ENCODE results near the gene AUP1.
"Not testable (repeated sequence)": the region's sequence is repeated elsewhere in the genome, so short reads cannot be mapped to it uniquely, and the experiment has no call there.

Gene AUP1

DNA sequence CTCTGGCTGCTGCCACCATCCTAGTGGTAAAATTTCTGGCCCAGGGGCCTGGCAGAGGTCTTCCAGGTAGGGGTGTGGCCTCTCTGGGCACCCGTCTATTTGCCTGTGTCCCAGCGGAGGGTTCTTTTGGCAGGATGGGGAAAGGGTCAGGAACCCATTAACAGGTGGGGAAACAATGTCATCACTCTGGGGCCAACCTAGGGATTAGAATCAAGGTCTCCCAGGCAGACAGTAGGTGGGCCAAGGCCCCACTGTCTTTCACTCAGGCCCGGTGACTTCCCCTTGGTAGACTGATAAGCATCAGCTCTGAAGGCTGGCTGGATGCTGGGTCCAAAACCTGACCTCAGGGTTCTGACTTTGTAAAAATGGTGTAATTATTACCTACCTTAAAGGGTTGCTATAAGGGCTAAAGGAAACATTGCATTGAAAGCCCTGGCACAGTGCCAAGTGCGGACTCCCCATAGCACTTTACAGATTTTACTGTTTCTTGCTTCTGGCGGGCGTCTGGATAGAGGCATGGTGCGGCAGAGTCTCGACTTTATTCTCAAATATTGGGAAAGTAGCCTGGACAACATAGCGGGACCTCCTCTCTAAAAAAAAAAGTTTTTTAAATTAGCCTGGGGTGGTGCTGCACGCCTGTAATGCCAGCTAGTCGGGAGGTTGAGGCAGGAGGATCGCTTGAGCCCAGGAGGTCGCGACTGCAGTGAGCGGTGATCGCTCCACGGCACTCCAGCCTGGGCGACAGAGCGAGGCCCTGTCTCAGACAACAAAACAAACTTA, 32.3 kb downstream of the AUP1 start:
- no peak for DNase-seq

DNA sequence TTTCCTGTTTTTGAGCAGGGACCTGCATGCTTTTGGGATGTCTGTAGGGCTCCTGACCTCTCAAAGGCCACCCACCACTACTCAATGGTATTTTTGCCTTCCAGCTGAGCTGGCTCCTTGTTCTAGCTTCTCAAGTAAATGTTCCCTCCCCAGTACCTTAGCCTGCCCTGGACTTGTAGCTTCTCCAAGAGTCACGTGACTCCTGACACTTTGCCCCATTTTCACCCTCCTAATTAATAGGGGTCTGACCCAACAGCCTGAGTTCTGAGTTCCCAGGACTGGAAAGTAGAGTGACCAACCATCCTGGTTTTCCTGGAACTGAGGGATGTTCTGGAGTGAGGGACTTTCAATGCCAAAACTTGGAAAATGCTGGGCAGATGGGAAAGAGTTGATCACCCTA, 34.1 kb downstream of the AUP1 start:
- no peak for DNase-seq

DNA sequence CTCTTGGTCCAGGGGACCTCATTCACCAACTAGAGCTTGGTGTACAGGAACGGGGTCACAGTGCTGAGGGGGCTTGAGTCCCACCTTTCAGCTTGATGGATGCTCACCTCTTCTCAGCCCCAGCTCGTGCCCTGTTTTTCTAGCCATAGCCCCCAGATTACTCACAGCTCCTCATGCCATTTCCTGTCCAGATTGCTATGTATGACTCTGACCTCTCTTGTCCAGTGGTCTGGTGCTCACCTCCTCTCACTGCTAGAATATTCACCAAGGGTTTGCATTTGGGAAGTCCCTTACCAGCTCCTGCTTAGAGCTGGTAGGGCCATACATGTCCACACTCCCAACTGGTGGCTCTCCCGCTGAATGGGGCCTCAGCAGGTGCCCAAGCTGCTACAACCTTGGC, 36.0 kb downstream of the AUP1 start:
- no peak for DNase-seq

DNA sequence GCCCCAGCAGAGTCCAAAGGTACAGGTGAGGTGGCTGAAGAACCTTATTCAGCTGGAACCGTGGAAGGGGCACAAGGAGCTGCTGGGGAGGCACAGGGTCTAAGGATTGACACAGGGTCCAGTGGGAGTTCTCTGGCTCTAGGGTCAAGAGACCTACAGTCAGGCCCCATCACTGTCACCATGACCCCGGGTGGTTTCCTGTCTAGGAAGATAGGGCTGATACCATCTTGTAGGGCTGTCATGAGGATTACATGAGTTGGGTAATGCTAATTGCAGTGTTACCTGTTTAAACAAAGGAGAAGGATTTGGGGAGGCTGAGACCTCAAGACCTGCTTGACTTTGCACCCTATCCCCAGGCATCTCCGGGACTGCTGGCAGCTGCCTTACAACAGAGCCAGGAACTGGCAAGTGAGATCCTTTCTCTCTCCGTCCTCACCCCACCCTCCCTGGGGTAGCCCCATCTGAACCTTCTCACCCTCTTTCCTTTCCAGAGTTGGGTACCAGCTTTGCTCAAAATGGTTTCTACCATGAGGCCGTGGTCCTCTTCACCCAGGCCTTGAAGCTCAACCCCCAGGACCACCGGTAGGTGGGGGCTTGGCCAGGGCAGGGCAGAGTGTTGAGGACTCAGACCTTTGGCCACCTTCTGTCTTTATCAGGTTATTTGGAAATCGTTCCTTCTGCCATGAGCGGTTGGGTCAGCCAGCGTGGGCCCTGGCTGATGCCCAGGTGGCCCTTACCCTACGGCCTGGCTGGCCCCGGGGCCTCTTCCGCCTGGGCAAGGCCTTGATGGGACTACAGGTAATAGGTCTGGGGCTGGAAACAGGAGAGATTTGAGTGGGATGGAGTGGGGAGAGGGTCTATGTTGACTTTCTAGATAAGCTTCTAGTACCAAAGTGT, 37.6 kb downstream of the AUP1 start:
- no peak for DNase-seq

DNA sequence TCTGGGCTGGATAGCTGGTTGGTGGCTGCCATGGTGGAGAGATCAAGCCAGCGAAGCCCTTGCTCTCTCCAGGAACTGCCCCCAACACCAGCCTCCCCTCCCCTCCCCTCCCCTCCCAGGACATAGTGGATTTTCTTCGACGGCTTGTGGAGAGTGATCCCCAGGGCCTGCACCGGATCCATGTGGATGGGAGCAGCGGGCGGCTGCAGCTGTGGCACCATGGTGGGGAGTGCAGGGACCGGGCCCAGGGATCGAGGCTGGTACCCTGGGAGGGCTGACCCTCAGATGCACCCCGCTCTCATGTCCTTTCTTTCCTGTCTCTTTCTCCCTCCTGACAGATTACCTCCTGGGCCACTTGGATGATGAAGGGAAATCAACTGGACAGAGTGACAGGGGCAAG, 39.6 kb downstream of the AUP1 start:
- no peak for DNase-seq

DNA sequence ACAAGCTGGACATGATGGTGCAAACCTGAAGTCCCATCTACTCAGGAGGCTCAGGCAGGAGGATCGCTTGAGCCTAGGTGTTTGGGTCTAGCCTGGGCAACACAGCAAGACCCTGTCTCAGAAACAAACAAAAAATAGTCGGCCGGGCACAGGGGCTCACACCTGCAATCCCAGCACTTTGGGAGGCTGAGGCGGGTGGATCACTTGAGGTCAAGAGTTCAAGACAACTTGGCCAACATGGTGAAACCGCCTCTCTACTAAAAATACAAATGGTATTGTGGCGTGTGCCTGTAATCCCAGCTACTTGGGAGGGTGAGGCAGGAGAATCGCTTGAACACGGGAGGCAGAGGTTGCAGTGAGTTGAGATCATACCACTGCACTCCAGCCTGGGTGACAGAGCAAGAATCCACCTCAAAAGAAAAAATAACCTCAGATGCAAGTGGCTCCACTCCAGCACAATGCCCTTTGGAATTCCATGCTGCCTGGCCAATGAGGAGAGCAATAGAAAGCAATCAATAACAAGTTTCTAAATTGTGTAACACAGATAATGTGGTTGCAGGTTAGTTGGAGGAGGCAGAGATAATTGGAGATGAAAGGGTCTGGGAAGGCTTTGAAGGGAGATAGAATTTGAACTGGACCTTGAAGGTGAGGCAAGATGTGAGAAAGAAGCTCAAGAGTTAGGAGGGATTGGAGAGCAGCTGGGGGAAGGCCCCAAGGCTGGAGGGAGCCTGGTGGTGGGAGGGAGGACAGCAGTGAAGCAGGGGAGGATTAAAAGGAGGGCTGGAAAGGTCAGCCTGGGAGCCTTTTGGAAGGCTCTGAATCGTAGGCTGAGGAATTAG, 40.6 kb downstream of the AUP1 start:
- no peak for DNase-seq

DNA sequence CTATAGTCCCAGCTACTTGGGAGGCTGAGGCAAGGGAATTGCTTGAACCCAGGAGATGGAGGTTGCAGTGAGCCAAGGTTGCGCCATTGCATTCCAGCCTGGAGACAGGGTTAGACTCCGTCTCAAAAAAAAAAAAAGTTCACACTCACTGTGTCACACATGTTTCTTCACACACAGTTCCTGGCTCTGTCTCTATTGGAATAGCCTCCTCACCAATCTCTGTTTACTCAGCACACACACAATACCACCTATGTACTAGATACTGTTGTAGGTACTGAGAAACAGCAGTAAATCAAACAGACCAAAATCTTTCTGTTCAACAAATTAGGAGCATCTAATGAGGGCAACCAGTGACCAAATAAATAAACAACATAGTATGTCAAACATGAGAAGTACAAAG, 43.4 kb downstream of the AUP1 start:
- no peak for DNase-seq

DNA sequence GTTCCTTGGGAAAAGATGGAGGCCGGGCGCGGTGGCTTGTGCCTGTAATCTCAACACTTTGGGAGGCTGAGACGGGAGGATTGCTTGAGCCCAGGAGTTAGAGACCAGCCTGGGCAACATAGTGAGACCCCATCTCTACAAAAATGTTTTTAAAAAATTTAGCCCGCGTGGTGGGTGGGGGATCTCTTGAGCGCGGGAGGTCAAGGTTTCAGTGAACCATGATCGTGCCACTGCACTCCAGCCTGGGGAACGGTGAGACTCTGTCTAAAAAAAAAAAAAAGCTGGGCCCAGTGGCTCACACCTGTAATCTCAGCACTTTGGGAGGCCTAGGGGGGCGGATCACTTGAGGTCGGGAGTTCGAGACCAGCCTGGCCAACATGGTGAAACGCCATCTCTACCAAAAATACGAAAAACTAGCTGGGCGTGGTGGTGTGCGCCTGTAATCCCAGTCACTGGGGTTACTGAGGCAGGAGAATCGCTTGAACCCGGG, 45.8 kb downstream of the AUP1 start:
- DNase-seq = not testable (repeated sequence)

DNA sequence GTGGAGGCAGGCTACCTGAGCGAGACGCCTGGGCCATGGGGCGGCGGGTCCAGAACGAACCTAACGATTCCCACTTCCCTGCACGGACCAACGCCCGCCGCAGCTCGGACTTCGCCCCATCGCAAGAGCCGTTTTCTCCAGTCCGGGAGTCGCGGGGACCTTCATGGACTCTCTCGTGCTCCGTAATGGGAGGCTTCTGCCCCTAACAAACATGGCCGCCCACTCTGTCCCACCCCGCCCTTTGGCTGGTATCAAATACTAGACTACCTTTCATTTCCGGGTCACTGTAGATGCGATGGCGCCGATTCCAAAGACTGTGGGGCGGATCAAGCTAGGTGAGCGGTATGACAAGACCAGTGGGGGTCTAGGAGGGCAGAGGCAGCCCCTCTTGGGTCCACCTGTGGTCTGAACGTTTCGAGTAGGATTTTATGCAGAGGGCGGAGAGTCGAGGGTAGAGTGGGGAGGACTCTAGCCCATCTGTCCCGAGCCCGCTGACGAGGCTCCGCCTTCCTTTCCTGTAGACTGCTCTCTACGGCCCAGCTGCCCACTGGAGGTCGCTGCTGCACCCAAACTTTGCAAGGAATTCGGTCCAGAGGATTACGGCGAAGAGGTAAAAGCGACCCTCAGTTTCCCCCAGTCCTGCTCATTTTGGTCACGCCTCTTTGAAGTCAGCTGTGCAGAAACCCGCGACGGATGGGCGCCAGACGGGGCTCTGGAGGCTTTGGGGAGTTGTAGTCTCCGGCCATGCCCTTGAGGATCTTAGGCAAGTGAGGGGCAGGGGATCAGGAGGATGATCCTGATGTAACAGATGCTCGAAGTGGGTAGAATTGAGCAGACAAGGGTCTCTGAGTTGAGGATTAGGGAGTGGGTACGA, 46.5 kb downstream of the AUP1 start, which contains the start of the genes CCDC142 and TTC31:
Gene CCDC142, minus strand, starts transcription at position 198 of the 874 bp plus-strand sequence. Its CDS starts 161 bp downstream, at position 37.
Gene TTC31, plus strand, starts transcription at position 281 of the 874 bp plus-strand sequence. Its CDS starts 15 bp downstream, at position 296.
- peak; percentile 87 for DNase-seq

DNA sequence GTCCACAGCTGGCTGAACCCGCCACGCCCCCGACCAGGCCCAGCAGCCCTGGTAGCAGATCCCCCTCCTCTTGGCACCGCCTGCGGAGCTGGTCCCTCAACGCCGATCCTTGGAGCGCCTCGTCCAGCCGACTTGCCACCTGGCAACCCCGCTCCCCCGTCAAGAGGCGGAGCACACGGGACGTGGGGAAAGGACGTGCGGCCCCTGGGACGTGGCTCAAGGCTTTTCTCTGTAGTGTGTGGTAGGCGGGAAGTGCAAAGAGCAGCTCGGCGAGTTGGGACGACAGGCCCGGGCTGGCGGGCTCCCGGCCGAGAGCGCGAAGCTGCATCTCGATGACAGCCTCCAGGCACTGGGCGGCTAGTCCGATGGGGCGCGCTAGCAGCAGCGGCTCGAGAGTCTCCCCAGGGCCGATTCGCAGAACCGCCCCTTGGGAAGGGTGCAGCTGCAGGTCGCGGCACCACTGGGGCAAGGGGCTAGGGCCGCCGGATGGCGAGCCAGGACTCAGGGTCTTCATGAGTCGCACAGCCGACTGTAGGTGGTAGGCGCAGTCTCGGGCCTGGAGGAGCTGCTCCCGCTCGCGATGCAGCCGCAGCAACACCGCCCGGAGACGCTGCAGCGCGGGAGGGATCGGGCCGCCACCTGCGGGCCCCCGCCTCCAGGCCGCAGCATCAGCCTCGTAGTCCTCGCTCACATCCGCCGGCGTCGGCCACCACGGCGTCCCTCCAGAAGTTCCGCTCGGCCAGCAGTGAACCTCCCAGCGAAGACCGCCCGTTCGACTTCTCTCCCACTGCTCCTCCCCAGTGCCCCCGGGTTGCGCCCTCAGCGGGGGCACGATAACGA, 47.3 kb downstream of the AUP1 start:
- no peak for DNase-seq

DNA sequence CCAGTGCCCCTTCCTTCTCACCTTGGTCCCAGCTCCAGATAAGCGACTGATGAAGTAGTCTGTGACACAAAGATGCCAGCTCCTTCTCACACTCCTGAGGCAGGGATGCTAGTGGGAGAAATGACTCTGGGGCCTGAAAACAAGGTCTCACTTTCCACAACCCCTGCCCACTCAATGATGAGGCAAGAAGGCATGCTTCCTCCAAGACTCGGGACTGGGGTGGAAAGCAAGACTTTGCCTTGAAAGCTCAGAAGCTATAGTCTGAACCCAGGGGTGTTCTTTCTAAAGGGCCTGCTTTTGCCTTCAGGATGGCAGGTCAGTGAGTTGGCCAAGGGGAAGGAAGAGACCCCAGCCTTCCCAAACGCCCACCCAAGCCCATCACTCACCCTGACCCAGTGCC, 48.1 kb downstream of the AUP1 start:
- no peak for DNase-seq
